Osteocyte (in vitro differentiated cells): ENCODE measurements around the gene SUV39H1. TPM values are rescaled to one million over a fixed set of nuclear protein-coding genes. Genes with fewer than 3 reads are reported as not detected.

Experiments used
- DNase-seq: peaks from one replicate; pipeline ENCODE4 v3.0.0; 2021; ENCODE audit warnings: mixed read lengths; ENCODE audit not compliant: unreplicated experiment; ENCODE audit errors: extremely low spot score
- H3K27ac Mint-ChIP-seq: one replicate; pipeline ENCODE4 v1.8.0; 2021; ENCODE audit warnings: mild to moderate bottlenecking, mixed read lengths; ENCODE audit not compliant: unreplicated experiment
- H3K27me3 Mint-ChIP-seq: one replicate; pipeline ENCODE4 v1.8.0; 2021; ENCODE audit warnings: mixed read lengths; ENCODE audit not compliant: unreplicated experiment
- H3K36me3 Mint-ChIP-seq: one replicate; pipeline ENCODE4 v1.8.0; 2021; ENCODE audit warnings: mixed read lengths; ENCODE audit not compliant: unreplicated experiment
- H3K4me1 Mint-ChIP-seq: one replicate; pipeline ENCODE4 v1.8.0; 2021; ENCODE audit warnings: mixed read lengths; ENCODE audit not compliant: unreplicated experiment
- H3K4me3 Mint-ChIP-seq: one replicate; pipeline ENCODE4 v1.8.0; 2021; ENCODE audit warnings: mild to moderate bottlenecking, moderate library complexity, mixed read lengths; ENCODE audit not compliant: unreplicated experiment
- H3K9me3 Mint-ChIP-seq: one replicate; pipeline ENCODE4 v1.8.0; 2021; ENCODE audit warnings: mixed read lengths; ENCODE audit not compliant: unreplicated experiment
- CTCF ChIP-seq: fragments of 200-600 bp; sonication (generic); IDR thresholded peaks from 2 replicates; pipeline ENCODE4 v1.5.0; 2021; ENCODE audit warnings: antibody characterized with exemption, mild to moderate bottlenecking, moderate library complexity
- total RNA-seq: library from RNA; stranded (reverse); gene quantifications from 2 replicates; pipeline ENCODE4 v1.2.1, GENCODE V29; 2021

SUV39H1 gene
- total RNA-seq, 1 donor from 2014 or later: 4.5 TPM

- Mint-ChIP-seq H3K9me3 (no peaks in the 10 kb centered on the region), H3K36me3 (peaks cover 2% of the 10 kb centered on the region), H3K27ac (no peak overlapping the region), H3K4me1 (no peaks in the 10 kb centered on the region), H3K27me3 (no peaks in the 10 kb centered on the region), H3K4me3 (no peak overlapping the region)
- no peak for TF ChIP-seq CTCF
- DNase-seq: no peak
Observed at GRCh38 chrX:48703228-48703627, 6.7 kb downstream of the SUV39H1 start.

- Mint-ChIP-seq H3K36me3 (peaks cover 2% of the 10 kb centered on the region), H3K4me3 (no peak overlapping the region), H3K4me1 (no peaks in the 10 kb centered on the region), H3K27me3 (no peaks in the 10 kb centered on the region), H3K9me3 (no peaks in the 10 kb centered on the region), H3K27ac (no peak overlapping the region)
- DNase-seq: no peak
- no peak for TF ChIP-seq CTCF
Observed at GRCh38 chrX:48703642-48704481, 7.3 kb downstream of the SUV39H1 start.

GRCh38 chrX:48705871-48706270 lies 9.3 kb downstream of the SUV39H1 start:
- Mint-ChIP-seq H3K27ac (no peak overlapping the region), H3K9me3 (no peaks in the 10 kb centered on the region), H3K36me3 (no peaks in the 10 kb centered on the region), H3K4me1 (no peaks in the 10 kb centered on the region), H3K4me3 (no peak overlapping the region), H3K27me3 (no peaks in the 10 kb centered on the region)
- no peak for DNase-seq
- no peak for TF ChIP-seq CTCF

GRCh38 chrX:48709522-48710112 lies 13.1 kb downstream of the SUV39H1 start:
- no peak overlapping the region for H3K4me3 Mint-ChIP-seq
- H3K27me3 Mint-ChIP-seq: no peaks in the 10 kb centered on the region
- no peak overlapping the region for H3K27ac Mint-ChIP-seq
- H3K36me3 Mint-ChIP-seq: no peaks in the 10 kb centered on the region
- H3K9me3 Mint-ChIP-seq: peaks cover 4% of the 10 kb centered on the region
- TF ChIP-seq CTCF: no peak
- no peak for DNase-seq
- H3K4me1 Mint-ChIP-seq: peaks cover 1% of the 10 kb centered on the region

- no peak overlapping the region for H3K27ac Mint-ChIP-seq
Observed at GRCh38 chrX:48711162-48711928, 14.8 kb downstream of the SUV39H1 start.

More at GRCh38 chrX:48711162-48711928, 14.8 kb downstream of the SUV39H1 start:
- H3K4me3 Mint-ChIP-seq: no peak overlapping the region
- no peak for TF ChIP-seq CTCF
- H3K4me1 Mint-ChIP-seq: peaks cover 12% of the 10 kb centered on the region
- peaks cover 4% of the 10 kb centered on the region for H3K9me3 Mint-ChIP-seq
- DNase-seq: no peak
- no peaks in the 10 kb centered on the region for H3K36me3 Mint-ChIP-seq
- H3K27me3 Mint-ChIP-seq: no peaks in the 10 kb centered on the region
